COR-L47 (cell line): Measurements from ENCODE around the gene CLIC6.
A peak's percentile ranks its signal among the peaks of the same experiment; 100 is the strongest.
"Not testable (repeated sequence)": the region's sequence is repeated elsewhere in the genome, so short reads cannot be mapped to it uniquely, and the experiment has no call there.

Experiments used
- DNase-seq: peaks from one replicate; lab custom pipeline; 2025; lab: John Stamatoyannopoulos, UW

The CLIC6 gene

GRCh38 chr21:34693192-34693810, 24.5 kb downstream of the CLIC6 start:
- DNase-seq = peak; percentile 66

- DNase-seq = no peak
Observed at GRCh38 chr21:34695434-34695833, 26.6 kb downstream of the CLIC6 start.

- no peak for DNase-seq
Observed at GRCh38 chr21:34696121-34696520, 27.3 kb downstream of the CLIC6 start.

- no peak for DNase-seq
Observed at GRCh38 chr21:34697826-34698225, 29.0 kb downstream of the CLIC6 start.

- DNase-seq = no peak
Observed at GRCh38 chr21:34698270-34699015, 29.6 kb downstream of the CLIC6 start.

- DNase-seq = no peak
Observed at GRCh38 chr21:34700605-34701004, 31.8 kb downstream of the CLIC6 start.

GRCh38 chr21:34701726-34702125, 32.9 kb downstream of the CLIC6 start:
- no peak for DNase-seq

- DNase-seq = no peak
Observed at GRCh38 chr21:34702341-34703170, 33.8 kb downstream of the CLIC6 start.

- no peak for DNase-seq
Observed at GRCh38 chr21:34703571-34703970, 34.8 kb downstream of the CLIC6 start.

GRCh38 chr21:34704119-34704518, 35.3 kb downstream of the CLIC6 start:
- no peak for DNase-seq

- no peak for DNase-seq
Observed at GRCh38 chr21:34705011-34705410, 36.2 kb downstream of the CLIC6 start.

GRCh38 chr21:34706337-34706736, 37.5 kb downstream of the CLIC6 start:
- no peak for DNase-seq

- DNase-seq = peak; percentile 45
Observed at GRCh38 chr21:34707876-34708325, 39.1 kb downstream of the CLIC6 start.

GRCh38 chr21:34713621-34714020, 44.8 kb downstream of the CLIC6 start:
- DNase-seq = no peak

GRCh38 chr21:34715518-34715917, 46.7 kb downstream of the CLIC6 start:
- DNase-seq = no peak

- no peak for DNase-seq
Observed at GRCh38 chr21:34715985-34716596, 47.3 kb downstream of the CLIC6 start.

GRCh38 chr21:34718529-34718928, 49.7 kb downstream of the CLIC6 start:
- DNase-seq = not testable (repeated sequence)

- no peak for DNase-seq
Observed at GRCh38 chr21:34722684-34723300, 54.0 kb downstream of the CLIC6 start.

GRCh38 chr21:34724131-34724856, 55.5 kb downstream of the CLIC6 start:
- DNase-seq = no peak

GRCh38 chr21:34724857-34725195, 56.0 kb downstream of the CLIC6 start:
- no peak for DNase-seq

- DNase-seq = no peak
Observed at GRCh38 chr21:34726627-34727337, 58.0 kb downstream of the CLIC6 start.
